HepG2 (cell line): ENCODE measurements around the gene PLXNB2. TPM values are rescaled to one million over a fixed set of nuclear protein-coding genes. Genes with fewer than 3 reads are reported as not detected.

Experiments
- ELF1 ChIP-seq: sonication (generic); formaldehyde crosslinking; IDR thresholded peaks from 2 replicates; pipeline ENCODE4 v1.4.0; 2020; ENCODE audit warnings: missing genetic modification reagents
- GABPB1 ChIP-seq: IDR thresholded peaks from 2 replicates; pipeline ENCODE4 v1.6.1; 2016; ENCODE audit warnings: mild to moderate bottlenecking, missing genetic modification reagents, moderate library complexity, missing compliant biosample characterization
- HMGXB3 ChIP-seq: sonication (generic); formaldehyde crosslinking; IDR thresholded peaks from 2 replicates; pipeline ENCODE4 v1.4.0; 2020; ENCODE audit warnings: missing genetic modification reagents, borderline replicate concordance
- HNF4G ChIP-seq, 2 experiments: sonication (generic) in 1 of 2; formaldehyde crosslinking in 1 of 2; IDR thresholded peaks; 2 replicates each; pipeline versions ENCODE4 v1.4.0 to v1.6.1; 2011 to 2020; ENCODE audit warnings: borderline replicate concordance in 2 of 2, low read depth in 2 of 2, mild to moderate bottlenecking in 2 of 2, low read length in 1 of 2, missing genetic modification reagents in 1 of 2, moderate library complexity in 1 of 2
- KAT8 ChIP-seq: IDR thresholded peaks from 2 replicates; pipeline ENCODE4 v1.6.1; 2016; ENCODE audit warnings: missing genetic modification reagents, missing compliant biosample characterization
- NR2F1 ChIP-seq, 2 experiments: fragments of 450-650 bp in 1 of 2; formaldehyde crosslinking in 1 of 2; IDR thresholded peaks; 2 replicates each; pipeline versions ENCODE4 v1.5.0 to v1.6.1; 2016 to 2020; ENCODE audit warnings: mild to moderate bottlenecking in 1 of 2, missing compliant biosample characterization in 1 of 2, missing genetic modification reagents in 1 of 2, moderate library complexity in 1 of 2
- TBX3 ChIP-seq: fragments of 450-650 bp; IDR thresholded peaks from 2 replicates; pipeline ENCODE4 v1.6.1; 2017; ENCODE audit warnings: antibody characterized with exemption, mild to moderate bottlenecking, inconsistent platforms, borderline replicate concordance
- ZNF281 ChIP-seq: sonication (generic); formaldehyde crosslinking; IDR thresholded peaks from 2 replicates; pipeline ENCODE4 v1.4.0; 2020; ENCODE audit warnings: missing genetic modification reagents, borderline replicate concordance
- ZNF629 ChIP-seq: sonication (generic); formaldehyde crosslinking; conservative IDR thresholded peaks from 2 replicates; pipeline ENCODE4 v1.5.0; 2020; ENCODE audit warnings: missing genetic modification reagents
- ZNF841 ChIP-seq: sonication (generic); formaldehyde crosslinking; IDR thresholded peaks from 2 replicates; pipeline ENCODE4 v1.8.1; 2023; ENCODE audit warnings: missing genetic modification reagents, borderline replicate concordance
- polyA plus RNA-seq, 8 experiments: library from polyadenylated mRNA; depleted of rRNA in 3 of 8; stranded (reverse) in 7 of 8; unstranded in 1 of 8; fragments of >200 nt; fragmentation: Illumina TruSeq in 4 of 8; extraction: Trizol in 4 of 8; gene quantifications; 2 replicates each; pipeline versions ENCODE4 v1.2.1 to v1.2.3, GENCODE V29; 2011 to 2016; ENCODE audit warnings: low read depth in 4 of 8, missing spikeins in 1 of 8, mixed read lengths in 1 of 8; ENCODE audit not compliant: insufficient read depth in 1 of 8
- total RNA-seq, 5 experiments: library from RNA; depleted of rRNA; stranded (reverse); fragments of >200 nt; fragmentation: Illumina TruSeq; extraction: Trizol; gene quantifications; 2 replicates each; pipeline ENCODE4 v1.2.3, GENCODE V29; 2016; ENCODE audit warnings: low read depth in 1 of 5
- TF ChIP-seq, protein P1 (sequence below): sonication (generic); formaldehyde crosslinking; IDR thresholded peaks from 2 replicates; pipeline ENCODE4 v1.8.1; 2023; ENCODE audit warnings: mild to moderate bottlenecking, missing genetic modification reagents
- TF ChIP-seq, protein P2 (sequence below): sonication (generic); formaldehyde crosslinking; IDR thresholded peaks from 2 replicates; pipeline ENCODE4 v1.5.0; 2020; ENCODE audit warnings: mild to moderate bottlenecking, missing genetic modification reagents

The PLXNB2 gene
- total and polyA plus RNA-seq, 2 of the 13 experiments (the other 11 are each of a cell fraction or from before 2014, with no cell fraction given), result 32.6 to 68.9 TPM

DNA sequence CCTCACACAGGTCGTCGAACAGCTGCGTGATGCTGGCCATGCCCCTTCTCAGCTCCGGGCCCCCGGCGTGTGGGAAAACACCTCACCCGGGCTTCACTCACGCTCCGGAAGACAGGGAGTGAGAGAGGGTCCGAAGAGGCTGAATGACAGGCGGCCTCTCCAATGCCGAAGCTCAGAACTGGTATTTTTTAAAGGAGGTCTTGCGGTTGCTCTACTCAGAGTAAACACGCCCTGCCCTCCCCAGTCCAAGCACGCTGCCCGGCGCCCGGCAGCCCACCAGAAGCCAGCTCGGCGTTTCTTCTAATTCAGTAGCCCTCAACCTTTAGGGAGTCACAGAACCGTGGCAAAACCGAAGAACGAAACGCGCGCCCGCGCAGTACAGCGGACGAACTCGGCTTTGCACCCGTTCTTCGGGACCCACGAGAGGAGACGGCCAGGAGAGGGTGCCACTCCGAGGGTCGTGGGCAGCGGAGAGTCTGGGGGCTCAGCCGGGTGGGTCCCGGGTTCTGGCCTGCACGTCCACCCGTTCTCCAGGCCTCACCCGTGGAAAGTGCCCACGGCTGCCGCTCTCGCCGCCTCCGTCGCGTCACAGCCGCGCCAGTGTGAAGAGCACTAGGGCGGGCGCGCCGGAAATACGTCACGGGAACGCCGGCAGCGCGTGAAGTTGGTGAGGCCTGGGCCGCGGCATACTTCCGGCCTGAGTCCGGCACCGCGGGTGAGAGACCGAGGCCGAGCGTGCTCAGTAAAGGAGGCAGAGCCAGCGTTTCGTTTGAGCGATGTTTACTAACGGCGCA, 62.8 kb downstream of the PLXNB2 start, which contains the start of gene TUBGCP6 (continued):
- TF ChIP-seq, protein P1, sequence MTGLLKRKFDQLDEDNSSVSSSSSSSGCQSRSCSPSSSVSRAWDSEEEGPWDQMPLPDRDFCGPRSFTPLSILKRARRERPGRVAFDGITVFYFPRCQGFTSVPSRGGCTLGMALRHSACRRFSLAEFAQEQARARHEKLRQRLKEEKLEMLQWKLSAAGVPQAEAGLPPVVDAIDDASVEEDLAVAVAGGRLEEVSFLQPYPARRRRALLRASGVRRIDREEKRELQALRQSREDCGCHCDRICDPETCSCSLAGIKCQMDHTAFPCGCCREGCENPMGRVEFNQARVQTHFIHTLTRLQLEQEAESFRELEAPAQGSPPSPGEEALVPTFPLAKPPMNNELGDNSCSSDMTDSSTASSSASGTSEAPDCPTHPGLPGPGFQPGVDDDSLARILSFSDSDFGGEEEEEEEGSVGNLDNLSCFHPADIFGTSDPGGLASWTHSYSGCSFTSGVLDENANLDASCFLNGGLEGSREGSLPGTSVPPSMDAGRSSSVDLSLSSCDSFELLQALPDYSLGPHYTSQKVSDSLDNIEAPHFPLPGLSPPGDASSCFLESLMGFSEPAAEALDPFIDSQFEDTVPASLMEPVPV (CRISPR knock-in tag), result peak; percentile 71; the same call in 1 of the 2 replicates
- peak; percentile 56; the same call in 1 of the 2 replicates for TF ChIP-seq TBX3
- TF ChIP-seq ZNF629 (CRISPR knock-in tag), result 0 out of 2 replicates have a peak, but pooled peaks have one; percentile 22
- no peak for TF ChIP-seq HNF4G (IDR thresholded peaks at IDR 0.05; ENCODE audit: borderline replicate concordance, low read depth, low read length)
- peak; percentile 71 for TF ChIP-seq HNF4G (CRISPR knock-in tag; IDR thresholded peaks at IDR 0.05; ENCODE audit: borderline replicate concordance, low read depth)
- peak; percentile 28; the same call in 1 of the 2 replicates for TF ChIP-seq ZNF281 (CRISPR knock-in tag)
- TF ChIP-seq HMGXB3 (CRISPR knock-in tag), result peak; percentile 72; the same call in 1 of the 2 replicates
- TF ChIP-seq, protein P2, sequence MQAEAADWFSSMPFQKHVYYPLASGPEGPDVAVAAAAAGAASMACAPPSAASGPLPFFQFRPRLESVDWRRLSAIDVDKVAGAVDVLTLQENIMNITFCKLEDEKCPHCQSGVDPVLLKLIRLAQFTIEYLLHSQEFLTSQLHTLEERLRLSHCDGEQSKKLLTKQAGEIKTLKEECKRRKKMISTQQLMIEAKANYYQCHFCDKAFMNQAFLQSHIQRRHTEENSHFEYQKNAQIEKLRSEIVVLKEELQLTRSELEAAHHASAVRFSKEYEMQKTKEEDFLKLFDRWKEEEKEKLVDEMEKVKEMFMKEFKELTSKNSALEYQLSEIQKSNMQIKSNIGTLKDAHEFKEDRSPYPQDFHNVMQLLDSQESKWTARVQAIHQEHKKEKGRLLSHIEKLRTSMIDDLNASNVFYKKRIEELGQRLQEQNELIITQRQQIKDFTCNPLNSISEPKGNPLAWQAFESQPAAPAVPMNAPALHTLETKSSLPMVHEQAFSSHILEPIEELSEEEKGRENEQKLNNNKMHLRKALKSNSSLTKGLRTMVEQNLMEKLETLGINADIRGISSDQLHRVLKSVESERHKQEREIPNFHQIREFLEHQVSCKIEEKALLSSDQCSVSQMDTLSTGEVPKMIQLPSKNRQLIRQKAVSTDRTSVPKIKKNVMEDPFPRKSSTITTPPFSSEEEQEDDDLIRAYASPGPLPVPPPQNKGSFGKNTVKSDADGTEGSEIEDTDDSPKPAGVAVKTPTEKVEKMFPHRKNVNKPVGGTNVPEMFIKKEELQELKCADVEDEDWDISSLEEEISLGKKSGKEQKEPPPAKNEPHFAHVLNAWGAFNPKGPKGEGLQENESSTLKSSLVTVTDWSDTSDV, result no peak
- TF ChIP-seq GABPB1 (CRISPR knock-in tag), result peak; percentile 98
- peak; percentile 93 for TF ChIP-seq ELF1 (CRISPR knock-in tag)
- TF ChIP-seq KAT8 (CRISPR knock-in tag), result peak; percentile 99
- no peak for TF ChIP-seq ZNF841
- TF ChIP-seq NR2F1 (CRISPR knock-in tag; IDR thresholded peaks at IDR 0.05), result peak in 1 of 2 experiments; percentile 48; a peak in 1 of 4 replicates
